DOHH2 (cell line): ENCODE measurements around the gene NIPBL.
A peak's percentile ranks its signal among the peaks of the same experiment; 100 is the strongest.

ENCODE experiments used
- H3F3A ChIP-seq: fragments of 200-600 bp; sonication (generic), shearing (Covaris generic); 2 replicates; pipeline ENCODE4 v1.6.0; 2016; ENCODE audit warnings: antibody characterized with exemption, mild to moderate bottlenecking; ENCODE audit not compliant: control insufficient read depth, insufficient read depth
- H3K27ac ChIP-seq: fragments of 200-600 bp; sonication (generic); 2 replicates; pipeline ENCODE4 v1.5.1; 2014; ENCODE audit warnings: low read depth, mild to moderate bottlenecking, low read length, moderate library complexity
- H3K27me3 ChIP-seq: fragments of 200-600 bp; sonication (generic); 2 replicates; pipeline ENCODE4 v1.6.1; 2014; ENCODE audit warnings: mild to moderate bottlenecking, low read length, mixed read lengths; ENCODE audit not compliant: control insufficient read depth
- H3K36me3 ChIP-seq: fragments of 200-600 bp; sonication (generic); 2 replicates; pipeline ENCODE4 v1.6.1; 2014; ENCODE audit warnings: mild to moderate bottlenecking, low read length, moderate library complexity, mixed read lengths; ENCODE audit not compliant: control insufficient read depth
- H3K4me1 ChIP-seq: fragments of 200-600 bp; sonication (generic); 2 replicates; pipeline ENCODE4 v1.6.1; 2014; ENCODE audit warnings: mild to moderate bottlenecking, low read length, mixed read lengths; ENCODE audit not compliant: control insufficient read depth
- H3K4me2 ChIP-seq: fragments of 200-600 bp; sonication (generic); 2 replicates; pipeline ENCODE4 v1.6.0; 2014; ENCODE audit warnings: mild to moderate bottlenecking, low read length, moderate library complexity
- H3K4me3 ChIP-seq: fragments of 200-600 bp; sonication (generic); 2 replicates; pipeline ENCODE4 v1.5.1; 2014; ENCODE audit warnings: mild to moderate bottlenecking, low read length, mixed read lengths
- H3K79me2 ChIP-seq: fragments of 200-600 bp; sonication (generic); 2 replicates; pipeline ENCODE4 v1.6.1; 2014; ENCODE audit warnings: mild to moderate bottlenecking, low read length, mixed read lengths; ENCODE audit not compliant: control insufficient read depth
- H3K9me2 ChIP-seq: fragments of 200-600 bp; sonication (generic); replicated peaks from 2 replicates; pipeline ENCODE4 v1.6.1; 2014; ENCODE audit warnings: mild to moderate bottlenecking, low read length, mixed read lengths; ENCODE audit not compliant: control insufficient read depth
- H3K9me3 ChIP-seq: fragments of 200-600 bp; sonication (generic); 2 replicates; pipeline ENCODE4 v1.6.1; 2014; ENCODE audit warnings: antibody characterized with exemption, low read length, mixed read lengths; ENCODE audit not compliant: control insufficient read depth, insufficient read depth
- H4K20me1 ChIP-seq: fragments of 200-600 bp; sonication (generic); 2 replicates; pipeline ENCODE4 v1.6.0; 2014; ENCODE audit warnings: low read depth, mild to moderate bottlenecking, antibody characterized with exemption, low read length, moderate library complexity; ENCODE audit not compliant: control insufficient read depth, insufficient read depth
- CTCF ChIP-seq: fragments of 200-600 bp; sonication (generic); IDR thresholded peaks from one replicate; pipeline ENCODE4 v1.5.1; 2014; ENCODE audit warnings: antibody characterized with exemption, mild to moderate bottlenecking, low read depth, low read length; ENCODE audit not compliant: poor library complexity, severe bottlenecking
- EZH2phosphoT487 ChIP-seq: fragments of 200-600 bp; sonication (generic); IDR thresholded peaks from 2 replicates; pipeline ENCODE4 v1.6.1; 2017; ENCODE audit warnings: borderline replicate concordance, mild to moderate bottlenecking, antibody characterized with exemption, low read length, moderate library complexity, mixed read lengths

Gene NIPBL

GRCh38 chr5:36855141-36855495, 21.5 kb upstream of the NIPBL start:
- Histone ChIP-seq H3K79me2 (no peaks in the 10 kb centered on the region), H3K4me1 (no peaks in the 10 kb centered on the region), H3K9me3 (no peaks in the 10 kb centered on the region), H3K27ac (no peak overlapping the region), H3F3A (no peaks in the 10 kb centered on the region), H3K36me3 (no peaks in the 10 kb centered on the region), H4K20me1 (no peaks in the 10 kb centered on the region), H3K9me2 (no peaks in the 10 kb centered on the region), H3K4me3 (no peak overlapping the region), H3K27me3 (peaks cover 1% of the 10 kb centered on the region; the same call in 1 of the 2 replicates), H3K4me2 (no peak overlapping the region)
- TF ChIP-seq EZH2phosphoT487 (no peak), CTCF (no peak)

GRCh38 chr5:36861871-36862270, 14.7 kb upstream of the NIPBL start:
- no peak overlapping the region for H3K4me2 ChIP-seq
- no peaks in the 10 kb centered on the region for H3K36me3 ChIP-seq
- H3K79me2 ChIP-seq, result no peaks in the 10 kb centered on the region
- H3K9me2 ChIP-seq, result no peaks in the 10 kb centered on the region
- TF ChIP-seq CTCF (no peak), EZH2phosphoT487 (no peak)
- H3F3A ChIP-seq, result no peaks in the 10 kb centered on the region
- no peak overlapping the region for H3K27ac ChIP-seq
- H3K4me1 ChIP-seq, result no peaks in the 10 kb centered on the region
- H3K4me3 ChIP-seq, result no peak overlapping the region
- H3K27me3 ChIP-seq, result peaks cover 5% of the 10 kb centered on the region; the same call in 1 of the 2 replicates
- H4K20me1 ChIP-seq, result no peaks in the 10 kb centered on the region
- no peaks in the 10 kb centered on the region for H3K9me3 ChIP-seq

GRCh38 chr5:36870399-36871040, 6.0 kb upstream of the NIPBL start:
- Histone ChIP-seq H3K27me3 (no peaks in the 10 kb centered on the region), H3K27ac (no peak overlapping the region), H3K9me2 (no peaks in the 10 kb centered on the region), H4K20me1 (peaks cover 4% of the 10 kb centered on the region; the same call in 1 of the 2 replicates), H3K4me3 (no peak overlapping the region), H3K4me2 (peak overlapping the region; percentile 20; the same call in 1 of the 2 replicates), H3K36me3 (peaks cover 26% of the 10 kb centered on the region), H3K9me3 (no peaks in the 10 kb centered on the region), H3F3A (peaks cover 11% of the 10 kb centered on the region), H3K4me1 (peaks cover 31% of the 10 kb centered on the region), H3K79me2 (peaks cover 67% of the 10 kb centered on the region)
- peak; percentile 78 for TF ChIP-seq CTCF
- TF ChIP-seq EZH2phosphoT487, result no peak

GRCh38 chr5:36874465-36874864, 2.1 kb upstream of the NIPBL start:
- H3K79me2 ChIP-seq, result peaks cover 96% of the 10 kb centered on the region
- H3K4me1 ChIP-seq, result peaks cover 40% of the 10 kb centered on the region
- peaks cover 22% of the 10 kb centered on the region for H4K20me1 ChIP-seq
- TF ChIP-seq CTCF (no peak), EZH2phosphoT487 (no peak)
- H3K4me3 ChIP-seq, result peak overlapping the region; percentile 91
- no peak overlapping the region for H3K27ac ChIP-seq
- H3F3A ChIP-seq, result peaks cover 16% of the 10 kb centered on the region
- H3K27me3 ChIP-seq, result no peaks in the 10 kb centered on the region
- H3K9me3 ChIP-seq, result no peaks in the 10 kb centered on the region
- no peaks in the 10 kb centered on the region for H3K9me2 ChIP-seq
- H3K36me3 ChIP-seq, result peaks cover 44% of the 10 kb centered on the region
- peak overlapping the region; percentile 80 for H3K4me2 ChIP-seq
